ENCODE results near the gene MXRA7.
A peak's percentile ranks its signal among the peaks of the same experiment; 100 is the strongest.

The MXRA7 gene

GRCh38 chr17:76677406-76677805, 33.4 kb downstream of the MXRA7 start:
- DNase-seq (ENCODE audit: low read depth in 4 of 4, low spot score in 1 of 4), result no peak

GRCh38 chr17:76676629-76677028, 34.1 kb downstream of the MXRA7 start:
- DNase-seq (ENCODE audit: low read depth in 4 of 4, low spot score in 1 of 4), result no peak

- no peak for DNase-seq (ENCODE audit: low read depth in 4 of 4, low spot score in 1 of 4)
Observed at GRCh38 chr17:76675648-76676047, 35.1 kb downstream of the MXRA7 start.

DNA sequence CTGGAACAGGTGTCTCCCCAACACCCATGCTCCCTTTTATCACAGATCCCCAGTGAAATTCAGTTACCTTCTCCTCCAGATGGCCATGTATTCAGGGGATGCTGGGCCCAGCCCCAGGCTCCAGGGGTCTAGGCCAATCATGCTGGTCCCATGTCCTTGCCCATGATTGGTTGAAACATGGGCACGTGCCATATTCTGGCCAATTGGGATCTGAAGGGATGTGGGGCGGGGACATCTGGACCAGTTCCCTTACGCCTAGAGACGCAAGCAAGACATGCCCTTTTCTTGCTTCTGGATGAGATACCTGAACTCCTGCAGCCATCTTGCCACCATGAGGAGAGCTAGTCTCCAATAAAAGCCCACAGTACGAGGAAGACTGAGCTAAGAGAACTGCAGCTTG, 36.2 kb downstream of the MXRA7 start:
- no peak for DNase-seq (ENCODE audit: low read depth in 4 of 4, low spot score in 1 of 4)

DNA sequence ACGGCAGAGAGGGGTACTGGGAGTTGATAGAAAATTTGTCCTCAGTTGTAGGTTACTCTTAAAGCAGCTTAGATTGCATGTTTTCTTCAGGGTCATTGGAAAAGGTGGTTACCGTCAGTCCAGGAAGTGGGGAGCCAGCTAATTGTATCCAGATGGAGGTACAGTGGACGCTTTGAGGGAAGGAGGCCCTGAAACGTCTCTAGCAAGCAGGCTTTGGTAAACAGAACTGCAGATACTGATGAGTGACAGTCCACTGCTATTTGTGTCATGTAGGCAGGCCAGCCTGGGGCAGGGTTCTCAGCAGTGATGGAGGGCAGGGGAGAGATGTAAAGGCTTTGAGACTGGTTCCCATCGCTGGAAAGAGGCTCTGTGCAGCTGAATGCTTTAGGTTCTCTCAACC, 37.0 kb downstream of the MXRA7 start:
- DNase-seq (ENCODE audit: low read depth in 4 of 4, low spot score in 1 of 4), result no peak

DNA sequence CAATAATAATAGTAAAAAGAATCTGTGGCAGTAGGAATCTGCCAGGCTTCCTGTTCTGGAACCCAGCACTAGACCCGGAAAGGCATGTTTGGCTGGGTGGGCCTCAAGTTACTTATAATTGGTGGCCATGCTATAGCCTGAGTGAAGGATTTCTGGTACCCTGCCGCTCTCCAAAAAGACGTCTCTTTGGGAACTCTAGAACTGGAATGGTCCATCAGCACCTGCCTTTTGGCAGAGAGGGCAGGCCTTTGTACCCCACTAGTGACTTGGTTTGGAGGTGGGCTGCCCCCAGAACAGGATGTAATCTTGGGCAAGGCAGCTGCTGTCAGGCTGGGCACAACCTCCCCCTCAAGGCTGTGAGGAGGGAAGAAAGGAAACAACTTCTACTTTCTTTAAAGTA, 37.9 kb downstream of the MXRA7 start:
- no peak for DNase-seq (ENCODE audit: low read depth in 4 of 4, low spot score in 1 of 4)

- no peak for DNase-seq (ENCODE audit: low read depth in 4 of 4, low spot score in 1 of 4)
Observed at GRCh38 chr17:76672270-76672851, 38.4 kb downstream of the MXRA7 start.

DNA sequence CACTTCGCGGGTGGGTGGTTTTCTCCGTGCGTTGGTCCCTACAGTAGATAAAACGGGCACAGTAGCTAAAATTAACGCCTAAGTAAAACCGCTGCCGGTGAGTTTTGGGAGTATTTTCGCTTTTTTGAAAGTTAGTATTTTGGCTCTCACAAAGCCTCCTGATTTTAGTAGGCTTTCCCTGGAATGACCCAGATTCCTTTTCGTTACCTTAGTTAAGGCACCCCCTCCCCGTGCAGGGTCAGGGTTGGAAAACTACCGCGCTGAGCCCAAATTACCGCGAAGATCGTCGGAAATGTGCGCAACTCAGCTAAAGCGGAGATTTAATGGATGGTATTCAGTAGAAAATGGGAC, 38.9 kb downstream of the MXRA7 start:
- DNase-seq (ENCODE audit: low read depth in 4 of 4, low spot score in 1 of 4), result no peak

DNA sequence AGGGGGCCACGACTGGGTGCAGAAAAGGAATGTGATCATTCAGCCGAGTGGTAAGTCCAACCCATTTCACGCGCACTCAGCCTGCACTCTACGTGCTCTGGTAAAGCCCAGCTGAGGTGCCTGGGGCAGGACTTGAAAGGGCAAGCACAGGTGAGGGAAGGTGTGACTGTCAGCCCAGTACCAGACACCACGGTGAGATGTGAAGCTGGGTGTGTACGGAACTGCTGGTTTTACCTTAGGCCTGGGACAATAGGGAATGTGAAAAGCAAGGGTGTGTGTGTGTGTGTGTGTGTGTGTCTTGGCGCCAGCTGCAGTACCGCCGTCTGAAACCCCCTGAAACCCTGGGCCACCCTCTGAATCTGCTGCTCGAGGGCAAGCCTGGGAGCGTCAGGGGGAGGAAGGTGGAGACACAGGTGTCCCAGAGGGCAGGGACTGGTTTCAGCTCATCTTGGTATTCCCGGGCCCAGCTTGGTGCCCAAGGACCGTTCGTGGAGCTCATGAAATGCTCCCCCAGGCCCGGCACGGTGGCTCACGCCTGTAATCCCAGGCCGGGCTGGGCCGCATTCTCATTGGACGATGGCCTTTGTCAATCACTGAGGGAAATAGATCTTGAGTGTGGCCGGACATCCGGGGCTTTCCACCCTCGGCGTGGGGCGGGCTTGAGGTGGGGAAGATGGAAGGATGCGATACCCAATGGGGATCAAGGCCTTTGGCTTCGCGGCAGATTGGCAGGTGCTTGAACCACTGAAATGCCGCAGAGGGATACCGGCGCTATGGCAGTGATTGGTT, 39.4 kb downstream of the MXRA7 start:
- DNase-seq (ENCODE audit: low read depth in 4 of 4, low spot score in 1 of 4), result peak; percentile 92 to 99 (median 96)

DNA sequence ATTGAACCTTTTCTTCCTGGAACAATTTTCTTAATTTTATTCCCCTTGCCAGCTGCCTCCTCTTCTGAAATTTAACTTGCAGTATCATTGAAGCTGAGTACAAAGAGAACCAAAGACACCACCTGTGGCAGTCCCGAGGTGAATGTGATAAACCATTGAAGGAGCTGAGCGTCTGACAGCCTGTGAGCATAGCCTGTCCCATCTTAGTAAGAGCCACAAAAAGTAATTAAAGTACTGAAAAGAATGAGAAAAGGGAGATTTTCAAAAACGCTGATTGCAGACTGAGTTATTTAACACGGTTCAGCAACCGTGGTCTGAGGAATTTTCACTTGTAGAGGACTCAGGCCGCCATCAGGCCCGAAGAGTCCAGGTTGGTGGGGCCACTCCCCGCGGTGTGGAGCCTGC, 40.0 kb downstream of the MXRA7 start:
- no peak for DNase-seq (ENCODE audit: low read depth in 4 of 4, low spot score in 1 of 4)

DNA sequence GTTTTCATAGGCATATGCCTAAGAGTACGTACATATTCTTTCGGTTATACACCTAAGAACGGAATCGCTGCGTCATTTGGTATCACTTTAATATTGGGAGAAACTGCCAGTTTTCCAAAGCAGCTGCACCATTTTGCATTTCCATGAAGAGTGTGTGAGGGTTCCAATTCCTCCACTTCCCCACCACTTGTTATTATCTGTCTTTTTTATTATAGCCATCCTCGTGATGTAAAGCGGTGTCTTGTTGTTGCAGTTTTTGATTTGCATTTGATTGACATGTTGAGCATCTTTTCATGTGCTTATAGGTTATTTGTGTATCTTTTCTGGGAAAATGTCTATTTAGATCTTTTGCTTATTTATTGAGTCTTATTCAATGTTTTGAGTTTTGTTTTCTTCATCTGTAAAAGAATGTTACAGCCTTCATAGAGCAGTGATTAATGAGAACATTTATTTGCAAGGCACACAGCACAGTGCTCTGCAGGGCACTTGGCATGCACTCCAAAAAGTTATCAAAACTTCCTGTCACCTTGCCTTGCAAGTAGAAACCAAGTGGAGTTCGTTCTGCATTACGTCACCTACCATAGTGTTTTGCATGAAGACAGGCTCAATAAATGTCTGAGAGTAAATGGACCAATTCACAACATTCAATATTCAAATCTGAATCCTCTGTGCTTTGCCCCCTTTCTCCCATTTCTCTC, 40.6 kb downstream of the MXRA7 start:
- DNase-seq (ENCODE audit: low read depth in 4 of 4, low spot score in 1 of 4), result no peak

- DNase-seq (ENCODE audit: low read depth in 4 of 4, low spot score in 1 of 4), result no peak
Observed at GRCh38 chr17:76667786-76668453, 42.8 kb downstream of the MXRA7 start.

DNA sequence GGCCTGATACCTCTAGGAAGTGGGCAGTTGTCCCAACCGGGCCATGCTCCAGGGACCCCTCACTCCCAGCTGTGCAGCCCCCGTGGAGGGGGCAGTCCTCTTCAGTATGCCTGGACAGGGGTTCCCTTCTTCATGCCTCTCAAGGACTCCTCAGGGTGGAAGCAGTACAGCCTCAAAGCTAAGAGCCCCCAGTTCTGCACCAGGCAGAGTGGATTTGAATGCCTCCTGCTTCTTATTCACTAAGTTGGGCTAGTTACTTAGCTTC, 43.3 kb downstream of the MXRA7 start:
- DNase-seq (ENCODE audit: low read depth in 4 of 4, low spot score in 1 of 4), result no peak

- DNase-seq (ENCODE audit: low read depth in 4 of 4, low spot score in 1 of 4), result no peak
Observed at GRCh38 chr17:76660656-76661042, 50.1 kb downstream of the MXRA7 start.

GRCh38 chr17:76659928-76660655, 50.7 kb downstream of the MXRA7 start:
- no peak for DNase-seq (ENCODE audit: low read depth in 4 of 4, low spot score in 1 of 4)

DNA sequence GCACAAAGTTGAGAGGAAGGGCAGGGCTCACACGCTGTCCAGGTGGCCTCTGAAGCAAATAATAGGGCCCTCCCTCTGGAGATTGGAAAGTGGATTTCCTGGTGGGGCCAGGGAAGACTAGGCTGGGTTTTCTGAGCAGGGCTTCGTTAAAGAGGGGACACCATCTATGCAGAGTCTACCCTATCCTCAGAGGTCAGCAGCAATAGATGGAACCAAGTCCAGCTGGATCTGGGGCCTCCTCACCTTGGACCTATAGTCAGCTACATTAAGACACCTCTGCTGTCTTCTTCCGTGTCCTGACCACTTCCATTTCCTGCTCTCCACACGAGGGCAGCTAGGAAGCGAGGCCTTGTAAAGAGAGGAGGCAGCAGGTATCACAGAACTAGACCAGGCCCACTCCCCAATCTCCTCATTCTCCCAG, 52.5 kb downstream of the MXRA7 start:
- DNase-seq (ENCODE audit: low read depth in 4 of 4, low spot score in 1 of 4), result no peak

DNA sequence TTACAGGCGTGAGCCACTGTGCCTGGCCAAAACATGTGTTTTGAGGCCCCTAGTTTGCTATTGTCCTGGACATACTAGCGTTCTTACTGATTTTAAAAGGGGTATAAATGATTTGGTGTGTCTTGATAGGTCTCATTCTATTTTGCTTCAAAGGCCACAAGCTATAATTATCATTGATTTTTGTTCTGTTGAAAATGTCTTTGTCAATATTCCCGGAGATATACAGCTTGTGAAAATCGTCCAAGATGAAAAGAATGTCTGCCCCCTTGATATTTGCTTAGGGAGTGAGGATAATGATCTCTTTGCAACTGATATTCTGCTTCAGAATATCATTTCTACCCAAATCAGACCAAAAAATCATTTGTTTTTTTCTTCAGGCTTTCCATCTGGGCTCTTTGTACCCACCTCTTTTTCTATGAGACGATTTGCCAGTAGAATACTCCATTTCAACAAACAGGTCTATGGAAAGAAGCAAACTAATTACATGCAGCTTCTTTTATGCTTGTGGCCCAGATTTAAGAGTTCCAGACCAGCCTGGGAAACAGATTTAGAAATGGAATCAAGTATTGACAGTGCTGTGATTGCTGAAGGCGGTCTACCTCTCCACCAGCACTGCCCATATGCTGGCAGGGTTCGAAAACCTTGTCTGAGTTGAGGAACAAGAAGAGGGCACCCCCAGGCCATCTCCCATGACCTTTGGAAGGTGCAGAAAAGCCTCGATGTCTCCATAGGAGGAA, 53.1 kb downstream of the MXRA7 start:
- DNase-seq (ENCODE audit: low read depth in 4 of 4, low spot score in 1 of 4), result no peak

GRCh38 chr17:76654408-76654807, 56.4 kb downstream of the MXRA7 start:
- DNase-seq (ENCODE audit: low read depth in 4 of 4, low spot score in 1 of 4), result no peak

DNA sequence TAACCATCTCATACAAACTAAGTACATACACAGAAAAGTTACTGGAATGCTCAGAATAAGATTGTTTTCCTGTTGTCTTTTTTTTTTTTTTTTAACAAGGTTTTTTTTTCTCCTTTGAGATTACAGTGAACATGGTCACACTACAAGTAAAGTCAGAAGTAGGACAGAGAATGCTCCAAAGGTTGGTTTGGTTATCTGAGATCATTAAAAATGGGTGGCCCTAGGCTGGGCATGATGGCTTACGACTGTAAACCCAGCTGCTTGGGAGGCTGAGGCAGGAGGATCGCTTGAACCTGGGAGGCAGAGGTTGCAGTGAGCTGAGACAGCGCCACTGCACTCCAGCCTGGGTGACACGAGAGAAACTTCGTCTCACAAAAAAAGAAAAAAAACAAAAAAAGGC, 60.3 kb downstream of the MXRA7 start:
- no peak for DNase-seq (ENCODE audit: low read depth in 4 of 4, low spot score in 1 of 4)

DNA sequence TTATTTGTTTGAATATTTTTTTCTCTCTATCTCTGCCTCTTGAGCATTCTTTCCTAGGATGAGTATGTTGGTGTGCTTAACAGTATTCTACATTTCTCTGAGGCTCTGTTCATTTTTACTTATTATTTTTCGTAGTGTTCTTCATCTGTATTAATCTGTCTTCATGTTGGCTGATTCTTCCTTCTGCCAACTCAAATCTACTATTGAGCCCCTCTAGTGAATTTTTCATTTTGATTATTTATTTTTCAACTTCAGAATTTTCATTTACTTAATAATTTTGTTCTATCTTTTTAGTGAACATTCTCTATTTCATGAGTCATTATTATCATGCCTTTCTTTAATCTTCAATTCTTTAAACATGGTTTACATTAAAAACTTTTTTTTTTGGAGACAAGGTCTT, 64.1 kb downstream of the MXRA7 start:
- DNase-seq (ENCODE audit: low read depth in 4 of 4, low spot score in 1 of 4), result no peak

DNA sequence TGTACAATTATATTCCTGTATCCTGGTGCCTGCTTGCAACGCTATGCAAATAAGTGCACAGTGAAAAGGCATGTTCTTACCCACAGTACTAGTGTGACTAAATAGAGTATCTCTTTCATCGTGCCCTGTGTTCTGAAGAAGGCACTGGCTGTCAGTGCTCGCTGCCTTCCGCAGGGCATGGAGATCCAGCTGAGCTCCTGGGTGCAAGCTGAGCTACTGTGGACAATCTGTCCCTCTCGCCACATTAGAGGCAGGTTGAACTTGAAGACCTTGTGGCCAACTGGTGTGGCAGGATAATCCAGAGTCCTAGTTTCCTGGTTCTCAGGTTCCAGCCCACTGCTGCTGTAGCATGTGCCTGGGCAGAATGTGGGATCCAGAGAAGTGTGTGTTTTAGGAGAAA, 65.3 kb downstream of the MXRA7 start:
- no peak for DNase-seq (ENCODE audit: low read depth in 4 of 4, low spot score in 1 of 4)
